Lung microvascular endothelial cell (primary cell): ENCODE measurements around the gene GNG13. TPM values are rescaled to one million over a fixed set of nuclear protein-coding genes. Genes with fewer than 3 reads are reported as not detected.

Experiments
- DNase-seq, 2 donors: peaks; one replicate each; pipeline versions ENCODE4 v3.0.0 to v3.0.0-alpha.2; 2010; ENCODE audit warnings: low read depth in 2 of 2
- total RNA-seq: library from RNA; depleted of rRNA; stranded (reverse); fragments of >200 nt; gene quantifications from 2 replicates; pipeline ENCODE4 v1.2.1, GENCODE V29; 2014

GNG13 gene
- total RNA-seq, 1 donor from 2014 or later, result not detected

DNA sequence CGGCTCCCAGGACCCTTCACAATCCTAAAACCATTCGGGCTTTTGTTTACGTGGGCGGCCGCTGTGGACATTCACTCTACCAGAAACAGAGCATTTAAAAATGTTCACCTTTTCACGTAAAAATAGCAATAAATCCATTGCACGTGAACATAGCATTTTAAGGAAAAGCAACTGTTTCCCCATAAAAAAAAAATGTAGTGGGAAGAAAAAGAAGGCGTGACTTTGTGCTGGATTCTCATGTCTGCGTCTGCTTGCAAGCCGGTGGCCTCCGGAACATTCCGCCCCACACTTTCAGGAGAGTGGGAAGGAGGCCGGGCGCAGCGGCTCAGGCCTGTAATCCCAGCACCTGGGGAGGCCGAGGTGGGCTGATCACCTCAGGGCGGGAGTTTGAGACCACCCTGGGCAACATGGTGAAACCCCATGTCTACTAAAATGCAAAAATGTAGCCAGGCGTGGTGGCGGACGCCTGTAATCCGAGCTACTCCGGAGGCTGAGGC is 13.4 kb upstream of the GNG13 start:
- no peak for DNase-seq

DNA sequence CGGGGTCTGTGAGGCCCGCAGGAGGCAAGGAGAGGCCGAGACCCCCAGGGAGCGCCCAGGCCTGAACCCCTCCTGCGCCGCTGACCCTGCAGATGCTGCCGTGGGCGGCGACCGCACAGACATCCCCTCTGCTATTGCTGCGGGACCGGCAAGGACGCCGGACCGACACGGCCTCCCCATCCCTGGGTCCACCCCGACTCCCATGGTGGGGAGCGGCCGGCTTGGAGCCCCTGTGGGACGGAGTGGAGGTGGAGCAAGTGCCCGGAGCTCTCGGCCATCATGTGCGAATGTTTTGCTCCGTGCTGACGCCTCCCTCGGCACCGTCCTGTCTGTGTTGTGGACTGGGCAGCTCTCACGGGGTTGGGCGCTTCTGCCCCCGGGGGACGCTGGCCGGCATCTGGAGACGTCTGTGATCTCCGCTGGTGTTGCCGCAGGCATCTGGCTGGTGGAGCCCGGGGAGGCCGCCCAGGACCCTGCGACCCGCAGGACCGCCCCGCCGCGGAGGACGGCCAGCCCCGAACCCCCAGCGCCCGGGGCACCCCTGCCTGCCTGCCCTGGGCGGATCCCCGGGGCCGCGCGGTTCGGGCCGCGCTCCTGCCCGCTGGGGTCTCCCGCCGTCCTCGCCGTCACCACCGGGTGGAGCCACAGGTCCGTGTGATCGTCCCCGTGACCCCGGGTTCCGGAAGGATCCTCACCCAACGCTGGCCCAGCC is 12.8 kb upstream of the GNG13 start:
- peak in 1 of 2 donors; percentile 47 for DNase-seq

DNA sequence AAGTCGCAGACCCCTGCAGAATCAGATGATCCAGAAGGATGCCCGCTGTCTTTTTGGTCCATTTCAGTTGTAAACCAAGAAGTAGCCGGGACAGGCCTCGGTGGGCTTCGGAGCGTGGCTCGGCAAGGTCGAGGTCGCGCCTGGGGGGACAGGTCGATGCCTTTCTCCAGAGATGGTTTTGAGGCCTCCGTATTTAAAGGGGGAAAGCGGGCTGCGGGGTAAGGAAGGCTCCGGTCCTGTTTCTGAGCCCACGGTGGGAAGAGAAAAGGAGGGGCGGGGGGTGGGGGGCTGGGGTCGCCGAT is 7.5 kb upstream of the GNG13 start:
- DNase-seq, result no peak

DNA sequence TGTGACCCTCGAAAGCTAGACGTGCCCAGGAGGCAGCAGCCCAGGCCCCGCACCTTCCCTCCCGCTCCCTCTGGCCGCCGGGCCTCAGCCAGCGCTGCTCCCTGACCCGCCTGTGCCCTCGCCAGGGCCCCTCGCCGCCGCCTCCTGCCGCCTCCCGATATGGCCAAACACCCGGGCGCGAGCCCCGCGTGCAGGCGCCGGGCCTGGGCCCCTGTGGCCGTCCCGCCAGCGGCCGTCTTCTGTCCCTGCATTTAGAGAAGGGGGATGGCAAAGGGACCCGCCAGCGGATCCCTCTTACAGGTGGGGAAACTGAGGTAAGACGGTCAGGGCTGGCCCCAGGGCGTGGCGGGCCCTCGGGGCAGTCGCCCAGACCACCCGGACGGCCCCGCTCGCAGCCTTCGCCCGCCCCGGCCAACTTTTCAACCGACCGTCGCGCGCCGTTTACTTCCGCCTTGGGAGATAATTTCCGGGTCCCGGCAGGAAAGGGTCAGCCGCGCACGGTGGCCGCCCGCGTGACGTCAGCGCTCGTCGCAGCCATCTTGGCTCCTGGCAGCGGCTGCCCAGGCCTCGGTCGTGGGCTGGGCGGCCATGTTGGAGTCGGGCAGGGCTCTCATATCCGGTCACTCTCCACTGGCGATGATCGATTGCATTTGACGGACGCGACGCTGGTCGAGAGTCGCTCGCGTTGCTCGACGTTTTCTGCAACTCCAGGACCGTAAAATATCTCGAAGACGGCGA is 7.0 kb upstream of the GNG13 start:
- peak; percentile 96 to 97 for DNase-seq

DNA sequence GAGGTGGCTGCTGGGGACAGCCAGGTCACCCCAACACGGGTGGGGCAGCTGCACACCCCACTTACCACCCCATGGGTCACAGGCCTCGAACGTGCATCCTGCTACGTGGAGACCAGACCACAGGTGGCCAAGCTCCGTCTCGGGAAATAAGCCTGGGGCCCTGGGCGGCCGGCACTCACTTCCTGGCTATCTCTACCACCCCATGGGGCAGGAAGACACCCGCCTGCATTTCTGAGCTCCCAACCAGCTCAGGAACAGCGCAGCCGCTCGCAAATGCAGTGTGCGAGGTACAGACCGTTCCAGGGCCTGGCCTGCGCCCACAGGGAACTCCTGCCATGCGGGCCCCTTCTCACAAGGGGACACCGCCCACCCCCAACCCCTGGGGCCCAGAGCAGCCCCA is 4.9 kb upstream of the GNG13 start:
- no peak for DNase-seq

DNA sequence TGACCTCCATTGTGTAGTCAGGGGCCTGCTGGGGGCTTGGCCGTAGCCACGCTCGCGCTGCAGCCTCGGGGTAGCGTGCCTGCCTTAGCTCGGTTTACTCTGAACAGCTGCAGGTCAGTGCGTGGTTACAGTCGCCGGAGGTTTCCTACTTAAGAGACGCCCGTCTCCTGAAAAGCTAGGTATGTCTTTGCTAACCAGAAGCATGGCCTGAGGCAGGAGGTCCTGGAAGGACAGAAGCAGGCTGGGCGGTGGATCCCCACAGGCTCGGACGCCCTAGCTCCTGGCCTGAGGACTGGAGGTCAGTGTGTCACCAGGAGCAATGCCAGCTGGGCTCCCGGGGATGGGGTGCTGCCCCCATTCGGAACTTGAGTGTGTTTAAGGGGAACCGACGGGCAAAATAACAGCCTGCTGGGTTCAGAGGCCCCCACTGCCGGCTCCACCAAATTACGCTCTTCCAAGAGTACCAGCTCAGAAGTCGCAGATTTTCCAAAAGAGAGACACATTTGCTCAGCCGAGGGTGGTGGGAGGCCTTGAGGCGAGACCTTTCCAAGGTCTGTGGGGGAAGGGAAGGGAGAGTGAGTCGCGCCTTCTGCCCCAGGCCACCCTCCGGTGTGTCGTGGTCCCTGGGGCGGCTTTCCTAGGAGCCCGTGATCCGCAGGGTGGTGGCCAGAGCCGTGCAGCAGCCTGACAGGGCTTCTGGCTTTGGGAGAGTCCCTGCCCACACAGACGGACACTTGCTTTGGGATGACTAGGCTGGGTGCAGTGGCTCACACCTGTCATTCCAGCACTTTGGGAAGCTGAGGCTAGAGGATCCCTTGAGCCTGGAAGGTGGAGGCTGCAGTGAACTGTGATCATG is 3.9 kb upstream of the GNG13 start:
- DNase-seq, result no peak

DNA sequence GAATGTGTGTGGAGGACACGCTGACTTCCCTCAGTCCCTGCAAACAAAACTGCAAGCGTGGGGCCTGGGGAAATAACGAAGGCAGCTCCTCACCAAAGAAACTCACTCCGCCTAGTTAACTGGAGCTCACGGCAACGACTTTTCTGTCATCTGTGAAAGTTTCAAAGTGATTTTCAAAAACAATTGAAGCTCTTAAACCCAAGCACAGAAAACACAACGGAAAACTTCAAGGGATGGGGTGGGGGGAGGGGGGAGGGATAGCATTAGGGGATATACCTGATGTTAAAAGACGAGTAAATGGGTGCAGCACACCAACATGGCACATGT is 3.2 kb upstream of the GNG13 start:
- DNase-seq, result no peak

DNA sequence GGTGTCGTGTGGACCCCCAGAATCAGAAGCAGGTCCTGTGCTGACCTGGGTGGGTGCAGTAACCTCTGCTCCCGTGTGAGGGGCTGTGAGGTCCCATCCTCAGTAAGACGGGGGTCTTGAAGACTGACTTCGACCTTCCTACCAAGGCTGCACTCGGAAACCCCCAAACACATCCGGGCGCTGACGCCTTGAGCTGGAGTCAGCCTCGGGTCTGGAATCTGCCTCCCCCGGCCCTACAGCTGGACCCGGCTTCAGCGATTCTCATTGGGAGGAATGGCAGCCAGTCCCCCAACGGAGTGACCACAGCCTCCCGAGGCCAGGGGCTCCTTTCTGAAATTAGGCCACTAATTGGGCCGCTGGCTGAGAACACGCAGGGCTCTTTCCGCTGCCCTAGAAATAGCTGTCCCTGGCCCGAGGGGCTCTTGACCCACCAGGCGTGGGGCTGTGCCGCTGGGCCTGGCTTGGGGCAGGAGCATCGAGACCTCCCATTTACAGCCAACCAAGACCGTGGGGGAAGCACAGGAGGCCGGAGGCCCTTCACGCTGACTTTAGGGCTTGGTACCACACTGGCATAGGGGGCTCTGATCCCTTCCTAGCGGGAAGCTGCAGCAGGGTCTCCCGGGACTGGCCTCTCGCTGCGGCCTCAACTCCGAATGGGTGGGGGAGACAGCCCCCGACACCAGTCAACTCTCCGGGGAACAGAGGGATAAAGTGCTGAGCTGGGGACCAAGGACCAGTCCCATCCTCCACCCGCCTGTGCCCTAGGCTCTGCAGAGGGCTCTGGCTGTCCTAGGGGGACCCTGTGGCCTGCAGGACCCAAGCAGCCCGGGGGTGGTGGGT is 2.6 kb upstream of the GNG13 start:
- DNase-seq, result no peak

DNA sequence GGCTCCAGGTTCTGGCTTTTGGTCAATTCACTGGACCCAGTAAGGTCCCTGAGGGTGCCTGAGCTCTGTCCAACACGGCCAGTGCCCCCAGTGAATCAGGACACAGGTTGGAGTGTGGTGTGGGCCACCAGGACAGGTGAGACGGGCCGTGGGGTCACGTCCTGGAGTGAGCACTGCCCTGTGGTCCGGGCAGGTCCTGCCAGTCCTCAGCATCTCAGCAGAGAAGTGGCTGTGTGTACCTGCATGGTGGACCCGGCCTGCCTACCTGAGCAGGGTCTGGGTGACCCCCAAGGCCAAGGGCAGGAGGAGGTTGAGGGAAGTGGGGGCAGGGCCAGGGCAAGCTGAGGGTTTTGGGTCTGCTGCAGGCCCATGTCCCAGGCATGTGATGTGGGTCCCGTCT is 1.9 kb upstream of the GNG13 start:
- no peak for DNase-seq

DNA sequence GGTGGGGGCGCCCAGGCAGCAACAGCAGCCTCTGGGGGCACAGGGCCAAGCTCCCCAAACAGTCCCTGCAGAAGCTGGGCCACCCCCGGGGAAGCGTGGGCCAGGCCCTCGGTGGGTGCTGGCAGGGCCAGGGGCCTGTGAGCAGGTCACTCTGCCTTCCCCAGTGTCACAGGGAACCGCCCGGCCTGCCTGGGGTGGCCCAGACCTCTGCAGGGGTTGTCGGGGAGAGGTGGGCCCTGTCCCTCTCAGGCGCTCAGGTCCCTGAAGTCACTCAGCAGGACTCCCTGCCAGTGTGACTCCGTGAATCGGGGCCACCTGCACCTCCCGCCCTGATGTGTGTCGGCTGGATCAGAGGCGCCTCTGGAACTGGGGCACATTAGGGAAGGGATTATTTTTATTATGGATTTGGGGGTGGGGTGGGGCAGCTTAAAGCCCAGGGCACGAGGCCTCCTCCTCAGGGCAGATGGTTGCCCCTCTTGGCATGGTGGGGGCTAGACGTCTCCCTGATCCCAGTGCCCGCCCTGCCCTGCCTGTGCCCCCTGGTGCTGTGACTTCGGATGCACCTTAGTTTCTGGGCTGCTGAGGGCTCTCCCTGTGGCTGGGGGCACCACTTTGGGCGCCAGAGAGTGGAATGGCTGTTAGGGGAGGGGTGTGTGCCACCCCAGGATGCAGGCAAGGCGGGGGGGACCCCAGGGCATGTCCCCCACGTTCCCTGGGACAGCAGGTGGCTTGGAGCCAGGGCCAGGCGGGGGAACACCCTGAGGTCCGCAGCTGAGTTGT is 1.2 kb upstream of the GNG13 start:
- DNase-seq, result no peak

DNA sequence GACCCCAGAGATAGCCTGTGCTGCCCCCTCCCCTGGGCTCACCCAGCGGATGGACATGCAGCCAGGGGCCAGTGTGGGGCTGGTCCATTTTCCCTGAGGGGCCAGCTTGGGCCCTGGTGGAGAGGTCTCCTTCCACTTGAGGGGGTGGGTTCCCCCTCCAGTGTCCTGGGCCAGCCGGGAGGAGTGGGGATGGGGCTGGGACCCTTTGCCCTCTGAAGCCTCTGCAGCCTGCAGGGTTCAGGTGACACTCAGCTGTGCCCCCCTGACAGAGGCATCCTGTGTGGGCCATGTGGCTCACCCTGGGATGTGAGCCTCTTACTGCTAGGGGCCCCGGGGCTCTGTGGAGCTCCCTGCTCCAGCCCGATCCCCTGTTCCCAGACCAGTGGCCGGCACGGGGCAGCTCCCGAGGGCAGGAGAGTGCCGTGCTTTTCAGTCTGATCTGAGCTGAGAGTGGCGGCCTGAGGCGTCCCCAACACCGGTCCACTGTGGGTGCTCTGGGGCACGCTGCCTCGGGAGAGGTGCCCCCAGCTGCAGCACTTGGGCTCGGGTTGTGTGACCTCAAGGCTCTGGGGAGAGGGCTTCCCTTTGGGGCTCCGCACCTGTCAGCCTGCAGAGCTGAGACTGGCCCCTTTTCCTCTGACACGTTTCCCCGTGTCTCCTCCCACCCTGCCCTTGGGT is 439 bp upstream of the GNG13 start:
- DNase-seq, result no peak

DNA sequence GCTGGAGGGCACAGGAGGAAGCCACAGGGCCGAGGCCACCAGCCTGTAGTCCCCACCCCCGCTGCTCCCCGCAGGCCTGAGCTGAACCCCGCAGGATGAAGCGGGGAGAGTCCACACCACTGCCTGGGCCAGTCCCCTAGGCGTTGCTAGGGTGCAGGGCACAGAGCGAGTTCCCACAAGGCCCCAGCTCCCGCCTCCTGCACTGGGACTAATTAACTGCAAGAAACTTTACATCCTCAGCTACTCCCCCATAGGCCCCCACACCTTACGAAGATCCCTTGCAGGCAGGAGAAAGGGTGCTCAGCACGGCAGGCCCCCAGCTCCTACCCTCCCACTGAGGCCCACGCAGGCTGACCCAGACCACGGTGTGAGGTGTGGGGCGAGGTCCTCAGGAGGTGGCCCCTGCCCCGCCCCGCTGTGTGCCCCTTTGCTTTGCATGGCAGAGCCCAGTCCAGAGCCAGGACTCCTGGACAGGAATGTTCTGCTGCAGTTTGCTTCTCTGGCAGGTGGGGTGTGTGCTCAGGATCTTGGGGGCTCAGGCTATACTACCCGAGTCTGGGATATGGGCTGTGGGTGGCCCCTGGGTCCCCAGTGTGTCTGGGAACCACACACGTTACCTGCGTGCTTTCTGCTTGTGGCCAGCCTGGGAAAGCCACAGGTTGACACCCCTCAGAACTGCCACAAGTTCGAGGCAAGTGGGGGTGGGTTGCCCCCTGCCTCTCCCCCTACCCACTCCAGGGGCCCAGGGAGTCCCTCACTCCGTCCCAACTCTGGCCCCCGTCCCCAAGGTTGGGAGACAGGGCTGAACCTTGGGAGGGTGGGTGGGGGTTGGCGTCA is 1.2 kb downstream of the GNG13 start:
- no peak for DNase-seq

DNA sequence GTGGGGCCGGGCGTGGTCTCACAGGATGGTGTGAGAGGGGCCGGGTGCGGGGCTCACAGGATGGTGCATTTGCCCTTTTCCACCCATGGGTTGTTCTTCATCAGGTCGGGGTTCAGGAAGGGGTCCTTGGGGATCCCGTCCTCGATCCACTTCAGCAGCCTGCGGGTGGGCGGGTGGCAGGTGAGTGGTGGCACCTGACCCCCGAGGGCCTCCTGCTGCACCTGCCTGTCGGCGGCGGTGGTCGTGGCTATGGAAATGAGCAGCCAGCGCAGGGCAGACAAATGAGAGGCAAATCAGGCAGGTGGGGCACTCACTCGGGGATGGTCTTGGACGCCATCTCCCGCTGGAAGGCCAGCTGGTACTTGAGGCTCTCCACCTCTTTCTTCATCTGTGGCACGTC is 1.9 kb downstream of the GNG13 start:
- DNase-seq, result no peak

DNA sequence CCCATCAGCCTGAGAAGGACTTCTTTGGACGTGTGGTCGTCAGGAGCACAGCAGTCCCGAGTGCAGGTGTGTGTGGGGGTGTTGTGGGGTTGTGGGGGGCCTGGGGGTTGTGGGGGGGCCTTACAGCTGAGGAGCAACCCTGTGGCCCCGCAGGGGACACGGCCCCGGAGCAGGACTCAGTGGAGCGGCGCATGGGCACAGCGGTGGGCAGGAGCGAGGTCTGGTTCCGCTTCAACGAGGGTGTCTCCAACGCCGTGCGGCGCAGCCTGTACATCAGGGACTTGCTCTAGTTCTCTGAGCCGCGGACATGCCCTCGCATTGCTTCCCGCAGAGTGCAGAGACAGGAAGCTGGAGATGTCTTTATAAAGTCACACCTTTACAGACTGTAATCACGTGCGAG is 2.8 kb downstream of the GNG13 start:
- DNase-seq, result no peak

DNA sequence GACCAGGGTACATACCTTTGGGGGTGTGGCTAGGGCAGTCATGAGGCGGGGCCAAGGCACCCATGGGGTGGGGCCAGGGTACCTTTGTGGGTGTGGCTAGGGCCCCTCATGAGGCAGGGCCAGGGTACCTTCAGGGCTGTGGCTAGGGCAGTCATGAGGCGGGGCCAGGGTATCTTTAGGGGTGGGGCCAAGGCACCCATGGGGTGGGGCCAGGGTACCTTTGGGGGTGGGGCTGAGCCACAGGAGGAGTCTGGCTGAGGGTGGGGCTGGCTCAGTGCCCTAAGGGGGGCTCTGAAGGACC is 3.5 kb downstream of the GNG13 start:
- no peak for DNase-seq

DNA sequence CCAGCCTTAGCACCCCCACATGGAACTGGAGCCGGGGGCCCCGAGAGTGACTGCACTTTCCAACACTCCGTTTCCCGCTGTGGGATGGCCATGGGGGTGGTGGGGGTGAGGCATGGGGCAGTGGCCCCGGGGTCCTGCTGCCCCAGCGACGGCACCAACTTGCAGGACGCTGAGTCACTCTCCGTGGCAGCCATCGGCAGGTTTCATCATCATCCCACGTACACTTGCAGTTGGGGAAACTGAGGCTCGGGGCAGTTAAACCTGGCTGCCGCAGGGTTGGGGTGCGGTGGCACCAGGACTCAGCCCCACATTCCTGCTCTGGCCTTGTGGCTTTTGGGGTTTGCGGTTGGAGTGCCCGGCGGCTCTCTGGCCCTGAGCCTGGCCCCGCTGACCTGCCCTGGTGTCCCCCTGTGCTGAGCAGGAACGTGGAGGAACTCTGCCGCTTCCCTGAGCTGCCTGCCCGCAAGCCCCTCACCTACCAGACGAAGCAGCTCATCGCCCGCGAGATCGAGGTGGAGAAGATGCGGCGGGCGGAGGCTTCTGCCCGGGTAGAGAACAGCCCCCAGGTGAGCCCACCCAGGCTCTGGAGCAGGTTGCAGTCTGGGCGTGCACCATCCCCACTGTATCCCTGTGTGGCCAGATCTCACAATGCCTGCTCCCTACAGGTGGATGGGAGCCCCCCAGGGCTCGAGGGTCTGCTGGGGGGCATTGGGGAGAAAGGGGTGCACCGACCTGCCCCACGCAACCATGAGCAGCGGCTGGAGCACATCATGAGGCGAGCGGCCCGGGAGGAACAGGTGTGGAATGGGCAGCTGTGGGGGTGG is 4.0 kb downstream of the GNG13 start:
- DNase-seq, result no peak

DNA sequence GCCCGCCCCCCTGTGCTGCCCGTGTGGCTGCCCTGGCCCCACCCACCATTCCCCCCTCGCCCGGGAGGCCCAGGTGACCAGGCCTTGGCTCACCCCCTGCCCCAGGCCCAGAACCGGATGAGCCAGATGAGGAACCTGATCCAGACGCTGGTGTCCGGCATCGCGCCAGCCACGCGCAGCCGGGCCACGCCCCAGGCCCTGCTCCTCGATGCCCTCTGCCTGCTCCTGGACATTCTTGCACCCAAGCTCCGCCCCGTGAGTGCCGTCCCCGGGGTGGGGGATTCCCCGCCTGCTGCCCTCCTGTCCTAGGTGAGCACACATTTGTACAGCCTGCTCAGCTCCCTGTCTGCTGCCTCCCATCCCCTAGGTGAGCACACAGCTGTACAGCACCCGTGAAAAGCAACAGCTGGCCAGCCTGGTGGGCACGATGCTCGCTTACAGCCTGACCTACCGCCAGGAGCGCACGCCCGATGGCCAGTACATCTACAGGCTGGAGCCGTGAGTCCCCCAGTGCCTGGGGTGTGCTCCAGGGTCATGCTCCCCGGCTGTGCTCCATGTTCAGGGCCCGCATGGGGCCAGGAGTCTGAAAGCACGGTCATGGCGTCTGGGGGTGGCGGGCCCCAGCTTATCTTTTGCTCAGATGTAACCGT is 4.8 kb downstream of the GNG13 start:
- no peak for DNase-seq

DNA sequence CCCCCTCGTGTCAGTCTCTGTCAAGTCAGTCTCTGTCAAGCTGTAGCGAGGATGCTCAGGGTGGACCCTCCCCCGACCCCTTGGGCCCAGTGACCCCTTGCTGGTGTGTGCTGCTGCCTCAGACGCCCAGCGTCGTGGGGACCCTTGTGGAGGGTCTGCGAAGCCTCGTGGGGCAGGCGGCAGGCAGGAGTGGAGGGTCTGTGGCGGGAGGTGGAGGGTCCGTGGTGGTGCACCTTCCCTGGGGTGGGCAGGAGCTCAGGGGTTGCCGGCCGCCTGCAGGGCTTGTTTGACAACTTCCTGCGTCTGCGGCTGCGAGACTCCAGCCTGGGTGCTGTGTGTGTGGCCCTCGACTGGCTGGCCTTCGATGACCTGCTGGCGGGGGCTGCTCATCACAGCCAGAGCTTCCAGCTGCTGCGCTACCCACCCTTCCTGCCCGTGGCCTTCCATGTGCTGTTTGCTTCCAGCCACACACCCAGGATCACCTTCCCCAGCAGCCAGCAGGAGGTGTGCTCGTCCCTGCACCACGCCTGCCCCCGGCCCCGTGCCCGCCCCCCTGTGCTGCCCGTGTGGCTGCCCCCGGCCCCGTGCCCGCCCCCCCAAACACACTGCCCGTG is 5.6 kb downstream of the GNG13 start:
- no peak for DNase-seq
